ENCODE data around the gene DOHH. TPM values are rescaled to one million over a fixed set of nuclear protein-coding genes. Genes with fewer than 3 reads are reported as not detected.

The DOHH gene
- total RNA-seq, 4 donors from 2014 or later = 19.5 to 37.5 (median 25.8) TPM

GRCh38 chr19:3468211-3468610 is 32.3 kb downstream of the DOHH start:
- Histone ChIP-seq H3K27ac (replicated peaks in 1 of 4) (peak overlapping the region; percentile 80 to 91 (median 86)), H3K27me3 (no peaks in the 10 kb centered on the region), H3K9me3 (no peaks in the 10 kb centered on the region), H3K4me1 (peaks cover 41 to 96% (median 85%) of the 10 kb centered on the region in 4 donors), H3K4me3 (no peak overlapping the region), H3K36me3 (peaks cover 11 to 18% (median 14%) of the 10 kb centered on the region in 4 donors)
- TF ChIP-seq POLR2A (IDR thresholded peaks at IDR 0.05; ENCODE audit: low read depth) (no peak), CTCF (IDR thresholded peaks at IDR 0.05) (no peak), EP300 (IDR thresholded peaks at IDR 0.05) (no peak), POLR2AphosphoS5 (IDR thresholded peaks at IDR 0.05) (no peak)
- 86% methylated on average over 2 of the region's 3 CpGs for WGBS
- intact Hi-C loops (cut with DNase I) = no loop called here
- no peak for DNase-seq (ENCODE audit: extremely low spot score)

- 94% methylated on average over 7 of the region's 10 CpGs for WGBS
- intact Hi-C loops (cut with DNase I) = no loop called here
- no peak for DNase-seq (ENCODE audit: extremely low spot score)
- H3K4me3 ChIP-seq = no peak overlapping the region
- H3K4me1 ChIP-seq = peaks cover 41 to 96% (median 89%) of the 10 kb centered on the region in 4 donors
- H3K36me3 ChIP-seq = peaks cover 17 to 24% (median 20%) of the 10 kb centered on the region in 4 donors
- peak overlapping the region; percentile 80 to 91 (median 86) for H3K27ac ChIP-seq (replicated peaks in 1 of 4)
- TF ChIP-seq CTCF (IDR thresholded peaks at IDR 0.05) (no peak), POLR2A (IDR thresholded peaks at IDR 0.05; ENCODE audit: low read depth) (no peak), POLR2AphosphoS5 (IDR thresholded peaks at IDR 0.05) (no peak), EP300 (IDR thresholded peaks at IDR 0.05) (no peak)
- no peaks in the 10 kb centered on the region for H3K27me3 ChIP-seq
- H3K9me3 ChIP-seq = no peaks in the 10 kb centered on the region
Observed at GRCh38 chr19:3467437-3468198, 32.9 kb downstream of the DOHH start.

- Histone ChIP-seq H3K27ac (replicated peaks in 1 of 4) (peak overlapping the region; percentile 80 to 91 (median 86)), H3K27me3 (no peaks in the 10 kb centered on the region), H3K36me3 (peaks cover 19 to 33% (median 29%) of the 10 kb centered on the region in 4 donors), H3K9me3 (no peaks in the 10 kb centered on the region), H3K4me3 (no peak overlapping the region), H3K4me1 (peaks cover 41 to 96% (median 85%) of the 10 kb centered on the region in 4 donors)
- 46% methylated on average over 9 of the region's 9 CpGs for WGBS
- TF ChIP-seq CTCF (IDR thresholded peaks at IDR 0.05) (no peak), POLR2AphosphoS5 (IDR thresholded peaks at IDR 0.05) (peak; percentile 66 to 69), EP300 (IDR thresholded peaks at IDR 0.05) (no peak), POLR2A (IDR thresholded peaks at IDR 0.05; ENCODE audit: low read depth) (no peak)
- no peak for DNase-seq (ENCODE audit: extremely low spot score)
- intact Hi-C loops (cut with DNase I) = no loop called here
Observed at GRCh38 chr19:3466635-3467034, 33.8 kb downstream of the DOHH start.

- Histone ChIP-seq H3K27me3 (no peaks in the 10 kb centered on the region), H3K27ac (replicated peaks in 1 of 4) (peak overlapping the region; percentile 80 to 91 (median 86)), H3K9me3 (no peaks in the 10 kb centered on the region), H3K4me1 (peaks cover 41 to 96% (median 85%) of the 10 kb centered on the region in 4 donors), H3K36me3 (peaks cover 19 to 44% (median 38%) of the 10 kb centered on the region in 4 donors), H3K4me3 (no peak overlapping the region)
- DNase-seq (ENCODE audit: extremely low spot score) = no peak
- WGBS = 67% methylated on average over 7 of the region's 7 CpGs
- intact Hi-C loops (cut with DNase I) = no loop called here
- TF ChIP-seq POLR2AphosphoS5 (IDR thresholded peaks at IDR 0.05) (no peak), CTCF (IDR thresholded peaks at IDR 0.05) (no peak)
Observed at GRCh38 chr19:3465552-3465951, 34.9 kb downstream of the DOHH start.

All from esophagus muscularis mucosa (tissue), 4 donors.